Upper lobe of right lung (tissue), 1 donor: ENCODE results near the gene AKAIN1. TPM values are rescaled to one million over a fixed set of nuclear protein-coding genes. Genes with fewer than 3 reads are reported as not detected.

Source experiments
- ATAC-seq: fragments of 200-7000 bp; cut with Tn5 transposase; one replicate; pipeline ENCODE4 v1.9.1; 2020; ENCODE audit warnings: mild to moderate bottlenecking, moderate library complexity
- DNase-seq: peaks from one replicate; pipeline ENCODE4 v3.0.0-alpha.2; 2020
- H3K27ac ChIP-seq: fragments of 200-600 bp; one replicate; pipeline ENCODE4 v1.8.0; 2022
- H3K27me3 ChIP-seq: fragments of 200-600 bp; one replicate; pipeline ENCODE4 v1.8.0; 2022; ENCODE audit warnings: mild to moderate bottlenecking
- H3K36me3 ChIP-seq: fragments of 200-600 bp; one replicate; pipeline ENCODE4 v1.8.0; 2022
- H3K4me1 ChIP-seq: fragments of 200-600 bp; one replicate; pipeline ENCODE4 v1.8.0; 2022
- H3K4me3 ChIP-seq: fragments of 200-600 bp; one replicate; pipeline ENCODE4 v1.8.0; 2022; ENCODE audit warnings: mild to moderate bottlenecking
- H3K9me3 ChIP-seq: fragments of 200-600 bp; one replicate; pipeline ENCODE4 v1.8.0; 2022
- CTCF ChIP-seq: fragments of 200-600 bp; IDR thresholded peaks from one replicate; pipeline ENCODE4 v1.8.0; 2022; ENCODE audit warnings: antibody characterized with exemption
- intact Hi-C: fragments of 100-400 bp; cut with DNase I; formaldehyde crosslinking; loops from one replicate; pipeline ENCODE4 v1.11.0; 2022
- total RNA-seq: library from RNA; stranded (reverse); fragmentation: NEBNext Ultra II Directional; extraction: Animal tissue kit (Norgen Biotek cat#: 25700); gene quantifications from one replicate; pipeline ENCODE4 v1.2.1, GENCODE V29; 2021
- donor health status: DM: no; HTN: yes; CAD: no; lungs with severe emphysema.

Gene AKAIN1
- total RNA-seq, 1 donor from 2014 or later: not detected

- DNase-seq (no peak), ATAC-seq (peak; percentile 49)
- Histone ChIP-seq H3K4me3 (peak overlapping the region; percentile 67), H3K4me1 (peaks cover 22% of the 10 kb centered on the region), H3K27ac (peak overlapping the region; percentile 99), H3K9me3 (no peaks in the 10 kb centered on the region), H3K27me3 (no peaks in the 10 kb centered on the region), H3K36me3 (peaks cover 21% of the 10 kb centered on the region)
- no peak for TF ChIP-seq CTCF
- intact Hi-C loops: no loop called here
These were observed 40.1 kb upstream of the AKAIN1 start for GRCh38 chr18:5237083-5237722.

- ATAC-seq (no peak), DNase-seq (no peak)
- Histone ChIP-seq H3K36me3 (no peaks in the 10 kb centered on the region), H3K27ac (no peak overlapping the region), H3K4me1 (no peaks in the 10 kb centered on the region), H3K27me3 (no peaks in the 10 kb centered on the region), H3K9me3 (no peaks in the 10 kb centered on the region), H3K4me3 (no peak overlapping the region)
- intact Hi-C loops: no loop called here
- TF ChIP-seq CTCF: no peak
These were observed 17.7 kb upstream of the AKAIN1 start for GRCh38 chr18:5214583-5215351.

GRCh38 chr18:5207471-5208150 lies 10.6 kb upstream of the AKAIN1 start:
- no peak overlapping the region for H3K4me3 ChIP-seq
- no peak overlapping the region for H3K27ac ChIP-seq
- no peak for ATAC-seq
- DNase-seq: no peak
- H3K36me3 ChIP-seq: no peaks in the 10 kb centered on the region
- intact Hi-C loops: no loop called here
- H3K4me1 ChIP-seq: no peaks in the 10 kb centered on the region
- H3K9me3 ChIP-seq: no peaks in the 10 kb centered on the region
- H3K27me3 ChIP-seq: no peaks in the 10 kb centered on the region
- no peak for TF ChIP-seq CTCF

- no peak for ATAC-seq
- no peak for TF ChIP-seq CTCF
- H3K27me3 ChIP-seq: peaks cover 43% of the 10 kb centered on the region
- no peaks in the 10 kb centered on the region for H3K4me1 ChIP-seq
- no peak overlapping the region for H3K4me3 ChIP-seq
- H3K27ac ChIP-seq: no peak overlapping the region
- no peak for DNase-seq
- intact Hi-C loops: no loop called here
- no peaks in the 10 kb centered on the region for H3K9me3 ChIP-seq
- H3K36me3 ChIP-seq: no peaks in the 10 kb centered on the region
These were observed 1.3 kb upstream of the AKAIN1 start for GRCh38 chr18:5198311-5198710.

- DNase-seq (no peak), ATAC-seq (no peak)
- peaks cover 43% of the 10 kb centered on the region for H3K27me3 ChIP-seq
- no peak overlapping the region for H3K27ac ChIP-seq
- H3K4me3 ChIP-seq: no peak overlapping the region
- no peaks in the 10 kb centered on the region for H3K4me1 ChIP-seq
- H3K36me3 ChIP-seq: no peaks in the 10 kb centered on the region
- H3K9me3 ChIP-seq: no peaks in the 10 kb centered on the region
- intact Hi-C loops: no loop called here
- TF ChIP-seq CTCF: no peak
These were observed 404 bp upstream of the AKAIN1 start for GRCh38 chr18:5197461-5197860.
